Liver (tissue), 9 donors: ENCODE measurements around the gene ASCL2. TPM values are rescaled to one million over a fixed set of nuclear protein-coding genes. Genes with fewer than 3 reads are reported as not detected.

Source experiments
- DNase-seq: peaks from one replicate; pipeline ENCODE4 v3.0.0-alpha.2; 2017; ENCODE audit warnings: low spot score
- H3K27ac ChIP-seq, 2 donors: one replicate each; pipeline ENCODE4 v1.7.0; 2013; ENCODE audit warnings: inconsistent platforms in 2 of 2, low read length in 2 of 2, control low read depth in 1 of 2, low read depth in 1 of 2, mild to moderate bottlenecking in 1 of 2
- H3K27me3 ChIP-seq, 4 donors: one replicate each; pipeline versions ENCODE4 v1.6.1 to v1.7.0; 2013; ENCODE audit warnings: low read length in 3 of 4, inconsistent platforms in 1 of 4, mild to moderate bottlenecking in 1 of 4, moderate library complexity in 1 of 4; ENCODE audit not compliant: control insufficient read depth in 4 of 4, insufficient read depth in 4 of 4
- H3K36me3 ChIP-seq, 4 donors: one replicate each; pipeline versions ENCODE4 v1.6.1 to v1.7.0; 2013; ENCODE audit warnings: low read length in 3 of 4, mild to moderate bottlenecking in 3 of 4, low read depth in 1 of 4, moderate library complexity in 1 of 4; ENCODE audit not compliant: control insufficient read depth in 4 of 4, insufficient read depth in 3 of 4
- H3K4me1 ChIP-seq, 4 donors: one replicate each; pipeline versions ENCODE4 v1.6.1 to v1.7.0; 2013; ENCODE audit warnings: low read length in 3 of 4, mild to moderate bottlenecking in 3 of 4, moderate library complexity in 1 of 4; ENCODE audit not compliant: control insufficient read depth in 4 of 4, insufficient read depth in 4 of 4
- H3K4me3 ChIP-seq, 3 donors: one replicate each; pipeline versions ENCODE4 v1.6.1 to v1.7.0; 2013; ENCODE audit warnings: low read length in 3 of 3, control low read depth in 1 of 3, low read depth in 1 of 3, mild to moderate bottlenecking in 1 of 3
- H3K9ac ChIP-seq, 2 donors: one replicate each; pipeline ENCODE4 v1.7.0; 2013; ENCODE audit warnings: low read length in 2 of 2, mild to moderate bottlenecking in 2 of 2, moderate library complexity in 2 of 2, control low read depth in 1 of 2, low read depth in 1 of 2
- H3K9me3 ChIP-seq, 4 donors: one replicate each; pipeline versions ENCODE4 v1.6.1 to v1.7.0; 2013; ENCODE audit warnings: low read length in 3 of 4; ENCODE audit not compliant: control insufficient read depth in 4 of 4
- EGR1 ChIP-seq, 2 donors: IDR thresholded peaks; 2 replicates each; pipeline ENCODE4 v1.6.1; 2016 to 2018; ENCODE audit warnings: antibody characterized with exemption in 2 of 2, low read depth in 2 of 2
- HNF4A ChIP-seq, 2 donors: conservative IDR thresholded peaks; 2 replicates each; pipeline ENCODE4 v1.6.1; 2016; ENCODE audit warnings: antibody characterized with exemption in 2 of 2, mild to moderate bottlenecking in 2 of 2
- HNF4G ChIP-seq: IDR thresholded peaks from 2 replicates; pipeline ENCODE4 v1.6.1; 2016; ENCODE audit warnings: antibody characterized with exemption
- JUND ChIP-seq, 2 donors: IDR thresholded peaks; 2 replicates each; pipeline ENCODE4 v1.6.1; 2016; ENCODE audit warnings: antibody characterized with exemption in 2 of 2
- NR2F2 ChIP-seq: IDR thresholded peaks from 2 replicates; pipeline ENCODE4 v1.6.1; 2016; ENCODE audit warnings: antibody characterized with exemption
- RAD21 ChIP-seq, 2 donors: IDR thresholded peaks; 2 replicates each; pipeline ENCODE4 v1.6.1; 2016; ENCODE audit warnings: antibody characterized with exemption in 2 of 2, mild to moderate bottlenecking in 2 of 2
- RXRA ChIP-seq, 2 donors: IDR thresholded peaks; 2 replicates each; pipeline ENCODE4 v1.6.1; 2017 to 2018; ENCODE audit warnings: antibody characterized with exemption in 2 of 2, mild to moderate bottlenecking in 1 of 2
- SP1 ChIP-seq: IDR thresholded peaks from 2 replicates; pipeline ENCODE4 v1.6.1; 2018; ENCODE audit warnings: antibody characterized with exemption, mild to moderate bottlenecking
- TAF1 ChIP-seq: conservative IDR thresholded peaks from 2 replicates; pipeline ENCODE4 v1.6.1; 2016; ENCODE audit warnings: antibody characterized with exemption, mild to moderate bottlenecking
- YY1 ChIP-seq: IDR thresholded peaks from 2 replicates; pipeline ENCODE4 v1.6.1; 2016; ENCODE audit warnings: antibody characterized with exemption, mild to moderate bottlenecking
- WGBS: extraction: QIAGEN DNeasy Blood & Tissue Kit; methylation state at CpG from one replicate; pipeline ENCODE4 v1.1.7; 2013; 5-methylcytosine and 5-hydroxymethylcytosine counted together
- polyA plus RNA-seq, 2 donors: library from polyadenylated mRNA; stranded (reverse) in 1 of 2; unstranded in 1 of 2; fragments of 200-250 nt in 1 of 2; fragments of >200 nt in 1 of 2; fragmentation: Nextera tagmentation in 1 of 2; extraction: Ambion mirVana in 1 of 2; gene quantifications; one replicate each; pipeline versions ENCODE4 v1.2.1 to v1.2.3, GENCODE V29; 2013 to 2015
- total RNA-seq, 2 donors: library from RNA; depleted of rRNA; stranded (reverse); fragments of >200 nt; gene quantifications; one replicate each; pipeline ENCODE4 v1.2.3, GENCODE V29; 2014
- TF ChIP-seq, protein P1 (sequence below): IDR thresholded peaks from 2 replicates; pipeline ENCODE4 v1.6.1; 2016; ENCODE audit warnings: antibody characterized with exemption
- TF ChIP-seq, protein P2 (sequence below): fragments of 150-350 bp; IDR thresholded peaks from 2 replicates; pipeline ENCODE4 v1.5.1; 2017; ENCODE audit warnings: improper control_type of control experiment, low read depth, low read length; ENCODE audit not compliant: missing input control
- TF ChIP-seq, protein P3 (sequence below): IDR thresholded peaks from 2 replicates; pipeline ENCODE4 v1.6.1; 2016; ENCODE audit warnings: antibody characterized with exemption, mild to moderate bottlenecking
- TF ChIP-seq, protein P4 (sequence below): IDR thresholded peaks from 2 replicates; pipeline ENCODE4 v1.6.1; 2016; ENCODE audit warnings: antibody characterized with exemption
- TF ChIP-seq, protein P5 (sequence below): IDR thresholded peaks from 2 replicates; pipeline ENCODE4 v1.6.1; 2016; ENCODE audit warnings: antibody characterized with exemption
- donor health status: healthy.
- donor health status: healthy.
- donor health status: healthy.
- donor health status: healthy.
- donor health status: healthy.

The ASCL2 gene
- total and polyA plus RNA-seq, 4 donors, result 0.17 to 0.47 (median 0.32) TPM

DNA sequence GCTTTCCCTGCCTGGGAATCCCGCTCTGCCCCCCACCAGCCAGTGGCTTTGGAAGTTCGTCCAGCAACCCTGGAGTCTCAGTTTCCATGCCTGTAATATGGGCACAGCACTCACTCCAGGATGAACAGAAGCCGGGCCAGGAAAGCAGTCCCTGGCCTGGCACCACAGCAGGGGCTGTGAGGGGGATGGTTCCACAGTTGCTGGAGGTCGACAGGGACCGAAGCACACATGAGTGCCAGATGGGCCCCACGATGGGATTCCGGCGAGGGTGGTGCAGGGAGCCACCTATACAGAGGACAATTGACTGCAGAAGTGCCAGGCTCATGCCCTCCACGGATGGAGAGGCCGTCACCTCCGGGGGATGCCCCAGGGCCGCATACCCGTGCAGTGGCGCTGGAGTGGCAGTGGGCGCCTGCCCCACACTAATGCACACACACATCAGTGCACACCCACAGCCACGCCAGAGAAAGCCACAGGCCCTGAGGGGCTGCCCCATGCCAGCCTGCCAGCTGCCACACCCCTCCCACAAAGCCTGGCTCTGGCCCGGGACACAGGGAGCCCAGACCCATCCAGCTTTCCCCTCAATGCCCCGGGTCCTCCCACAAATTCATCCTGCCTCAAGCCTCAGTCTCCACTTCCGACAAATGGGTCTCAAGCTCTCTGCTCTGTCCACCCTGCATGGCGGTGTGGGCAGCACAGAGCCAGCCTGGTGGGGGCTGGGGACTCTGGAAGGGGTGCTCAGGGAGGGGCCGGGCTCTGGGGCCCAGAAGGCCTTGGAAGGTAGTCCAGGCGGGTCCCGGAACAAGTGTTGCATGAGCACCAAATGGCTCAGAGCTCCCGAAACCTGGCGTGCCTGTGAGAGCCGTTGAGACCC is 9.7 kb downstream of the ASCL2 start:
- no peak for DNase-seq
- TF ChIP-seq RAD21 (IDR thresholded peaks at IDR 0.05) (no peak), HNF4G (no peak), NR2F2 (no peak), HNF4A (conservative IDR thresholded peaks at IDR 0.05) (no peak), JUND (IDR thresholded peaks at IDR 0.05) (no peak)
- Histone ChIP-seq H3K9ac (no peak overlapping the region), H3K4me3 (no peak overlapping the region), H3K27me3 (no peaks in the 10 kb centered on the region), H3K9me3 (no peaks in the 10 kb centered on the region), H3K4me1 (no peaks in the 10 kb centered on the region), H3K27ac (no peak overlapping the region), H3K36me3 (no peaks in the 10 kb centered on the region)
- WGBS, result 88% methylated on average over 26 of the region's 26 CpGs

DNA sequence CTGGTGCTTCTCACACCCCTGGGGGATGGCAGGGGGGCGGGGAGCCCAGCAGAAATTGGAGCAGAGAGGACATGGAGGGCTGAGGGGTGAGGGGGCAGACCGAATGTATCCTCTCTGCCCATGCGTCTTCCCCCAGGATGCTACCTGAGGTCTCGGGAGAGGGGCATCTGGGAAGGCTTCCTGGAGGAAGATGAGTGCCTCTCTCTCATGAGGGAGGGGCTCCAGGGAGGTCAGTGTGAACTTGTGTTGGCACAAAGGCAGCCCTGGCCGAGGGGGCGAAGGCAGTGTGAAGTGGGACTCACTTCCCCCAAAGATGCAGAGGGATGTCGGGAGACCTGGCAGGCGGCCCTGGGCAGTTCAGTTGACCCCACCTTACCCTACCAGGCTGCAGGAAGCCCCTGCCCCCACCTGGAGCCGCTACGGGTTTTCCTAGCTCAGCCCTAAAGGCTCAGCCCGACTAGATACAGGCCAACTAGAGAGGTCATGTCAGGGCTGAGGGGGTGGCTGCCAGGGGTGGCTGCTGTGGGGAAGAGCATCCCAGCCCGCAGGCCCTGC is 10.4 kb downstream of the ASCL2 start:
- H3K36me3 ChIP-seq, result no peaks in the 10 kb centered on the region
- no peaks in the 10 kb centered on the region for H3K4me1 ChIP-seq
- no peak overlapping the region for H3K9ac ChIP-seq
- H3K4me3 ChIP-seq, result no peak overlapping the region
- no peaks in the 10 kb centered on the region for H3K9me3 ChIP-seq
- TF ChIP-seq JUND (IDR thresholded peaks at IDR 0.05), result no peak
- TF ChIP-seq, protein P1, sequence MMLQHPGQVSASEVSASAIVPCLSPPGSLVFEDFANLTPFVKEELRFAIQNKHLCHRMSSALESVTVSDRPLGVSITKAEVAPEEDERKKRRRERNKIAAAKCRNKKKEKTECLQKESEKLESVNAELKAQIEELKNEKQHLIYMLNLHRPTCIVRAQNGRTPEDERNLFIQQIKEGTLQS, result no peak
- TF ChIP-seq, protein P2, sequence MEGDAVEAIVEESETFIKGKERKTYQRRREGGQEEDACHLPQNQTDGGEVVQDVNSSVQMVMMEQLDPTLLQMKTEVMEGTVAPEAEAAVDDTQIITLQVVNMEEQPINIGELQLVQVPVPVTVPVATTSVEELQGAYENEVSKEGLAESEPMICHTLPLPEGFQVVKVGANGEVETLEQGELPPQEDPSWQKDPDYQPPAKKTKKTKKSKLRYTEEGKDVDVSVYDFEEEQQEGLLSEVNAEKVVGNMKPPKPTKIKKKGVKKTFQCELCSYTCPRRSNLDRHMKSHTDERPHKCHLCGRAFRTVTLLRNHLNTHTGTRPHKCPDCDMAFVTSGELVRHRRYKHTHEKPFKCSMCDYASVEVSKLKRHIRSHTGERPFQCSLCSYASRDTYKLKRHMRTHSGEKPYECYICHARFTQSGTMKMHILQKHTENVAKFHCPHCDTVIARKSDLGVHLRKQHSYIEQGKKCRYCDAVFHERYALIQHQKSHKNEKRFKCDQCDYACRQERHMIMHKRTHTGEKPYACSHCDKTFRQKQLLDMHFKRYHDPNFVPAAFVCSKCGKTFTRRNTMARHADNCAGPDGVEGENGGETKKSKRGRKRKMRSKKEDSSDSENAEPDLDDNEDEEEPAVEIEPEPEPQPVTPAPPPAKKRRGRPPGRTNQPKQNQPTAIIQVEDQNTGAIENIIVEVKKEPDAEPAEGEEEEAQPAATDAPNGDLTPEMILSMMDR, result no peak
- TF ChIP-seq SP1, result no peak
- TF ChIP-seq YY1, result no peak
- no peak for TF ChIP-seq HNF4A (conservative IDR thresholded peaks at IDR 0.05)
- TF ChIP-seq TAF1, result no peak
- H3K27me3 ChIP-seq, result no peaks in the 10 kb centered on the region
- H3K27ac ChIP-seq, result no peak overlapping the region
- 72% methylated on average over 12 of the region's 12 CpGs for WGBS
- no peak for DNase-seq

DNA sequence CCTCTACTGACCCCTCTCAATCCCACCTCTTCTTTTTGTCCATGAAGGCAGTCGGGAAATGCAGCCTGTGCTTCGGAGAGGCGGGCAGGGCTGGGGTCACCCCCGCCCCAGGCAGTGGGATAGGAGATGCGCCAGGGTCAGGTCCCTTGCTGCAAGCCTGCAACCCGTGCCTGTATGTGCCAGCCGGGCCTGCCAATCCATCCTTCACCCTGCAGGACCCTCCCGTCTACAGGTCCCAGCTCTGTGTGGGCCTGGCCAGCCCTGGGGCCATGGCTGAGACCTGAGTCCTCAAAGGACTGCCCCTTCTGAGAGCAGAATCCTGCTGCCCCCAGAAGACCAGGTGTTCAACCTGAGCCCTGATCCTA is 10.9 kb downstream of the ASCL2 start:
- no peak for DNase-seq
- no peak overlapping the region for H3K27ac ChIP-seq

More for the DNA sequence above, 10.9 kb downstream of the ASCL2 start:
- TF ChIP-seq, protein P3, sequence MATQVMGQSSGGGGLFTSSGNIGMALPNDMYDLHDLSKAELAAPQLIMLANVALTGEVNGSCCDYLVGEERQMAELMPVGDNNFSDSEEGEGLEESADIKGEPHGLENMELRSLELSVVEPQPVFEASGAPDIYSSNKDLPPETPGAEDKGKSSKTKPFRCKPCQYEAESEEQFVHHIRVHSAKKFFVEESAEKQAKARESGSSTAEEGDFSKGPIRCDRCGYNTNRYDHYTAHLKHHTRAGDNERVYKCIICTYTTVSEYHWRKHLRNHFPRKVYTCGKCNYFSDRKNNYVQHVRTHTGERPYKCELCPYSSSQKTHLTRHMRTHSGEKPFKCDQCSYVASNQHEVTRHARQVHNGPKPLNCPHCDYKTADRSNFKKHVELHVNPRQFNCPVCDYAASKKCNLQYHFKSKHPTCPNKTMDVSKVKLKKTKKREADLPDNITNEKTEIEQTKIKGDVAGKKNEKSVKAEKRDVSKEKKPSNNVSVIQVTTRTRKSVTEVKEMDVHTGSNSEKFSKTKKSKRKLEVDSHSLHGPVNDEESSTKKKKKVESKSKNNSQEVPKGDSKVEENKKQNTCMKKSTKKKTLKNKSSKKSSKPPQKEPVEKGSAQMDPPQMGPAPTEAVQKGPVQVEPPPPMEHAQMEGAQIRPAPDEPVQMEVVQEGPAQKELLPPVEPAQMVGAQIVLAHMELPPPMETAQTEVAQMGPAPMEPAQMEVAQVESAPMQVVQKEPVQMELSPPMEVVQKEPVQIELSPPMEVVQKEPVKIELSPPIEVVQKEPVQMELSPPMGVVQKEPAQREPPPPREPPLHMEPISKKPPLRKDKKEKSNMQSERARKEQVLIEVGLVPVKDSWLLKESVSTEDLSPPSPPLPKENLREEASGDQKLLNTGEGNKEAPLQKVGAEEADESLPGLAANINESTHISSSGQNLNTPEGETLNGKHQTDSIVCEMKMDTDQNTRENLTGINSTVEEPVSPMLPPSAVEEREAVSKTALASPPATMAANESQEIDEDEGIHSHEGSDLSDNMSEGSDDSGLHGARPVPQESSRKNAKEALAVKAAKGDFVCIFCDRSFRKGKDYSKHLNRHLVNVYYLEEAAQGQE, result no peak
- TF ChIP-seq SP1, result no peak
- no peak for TF ChIP-seq RXRA (IDR thresholded peaks at IDR 0.05)
- no peak for TF ChIP-seq EGR1 (IDR thresholded peaks at IDR 0.05; ENCODE audit: low read depth in 2 of 2)
- no peak for TF ChIP-seq RAD21 (IDR thresholded peaks at IDR 0.05)
- TF ChIP-seq, protein P4, sequence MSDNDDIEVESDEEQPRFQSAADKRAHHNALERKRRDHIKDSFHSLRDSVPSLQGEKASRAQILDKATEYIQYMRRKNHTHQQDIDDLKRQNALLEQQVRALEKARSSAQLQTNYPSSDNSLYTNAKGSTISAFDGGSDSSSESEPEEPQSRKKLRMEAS, result no peak
- TF ChIP-seq, protein P1, result no peak
- TF ChIP-seq, protein P5, sequence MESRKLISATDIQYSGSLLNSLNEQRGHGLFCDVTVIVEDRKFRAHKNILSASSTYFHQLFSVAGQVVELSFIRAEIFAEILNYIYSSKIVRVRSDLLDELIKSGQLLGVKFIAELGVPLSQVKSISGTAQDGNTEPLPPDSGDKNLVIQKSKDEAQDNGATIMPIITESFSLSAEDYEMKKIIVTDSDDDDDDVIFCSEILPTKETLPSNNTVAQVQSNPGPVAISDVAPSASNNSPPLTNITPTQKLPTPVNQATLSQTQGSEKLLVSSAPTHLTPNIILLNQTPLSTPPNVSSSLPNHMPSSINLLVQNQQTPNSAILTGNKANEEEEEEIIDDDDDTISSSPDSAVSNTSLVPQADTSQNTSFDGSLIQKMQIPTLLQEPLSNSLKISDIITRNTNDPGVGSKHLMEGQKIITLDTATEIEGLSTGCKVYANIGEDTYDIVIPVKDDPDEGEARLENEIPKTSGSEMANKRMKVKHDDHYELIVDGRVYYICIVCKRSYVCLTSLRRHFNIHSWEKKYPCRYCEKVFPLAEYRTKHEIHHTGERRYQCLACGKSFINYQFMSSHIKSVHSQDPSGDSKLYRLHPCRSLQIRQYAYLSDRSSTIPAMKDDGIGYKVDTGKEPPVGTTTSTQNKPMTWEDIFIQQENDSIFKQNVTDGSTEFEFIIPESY, result no peak
- Histone ChIP-seq H3K27me3 (no peaks in the 10 kb centered on the region), H3K9ac (no peak overlapping the region), H3K4me3 (no peak overlapping the region), H3K9me3 (no peaks in the 10 kb centered on the region), H3K4me1 (no peaks in the 10 kb centered on the region), H3K36me3 (no peaks in the 10 kb centered on the region)
- WGBS, result 84% methylated on average over 8 of the region's 8 CpGs
